NCI-H2029 (cell line): ENCODE measurements around the gene OMP.

Experiments
- DNase-seq: peaks from one replicate; lab custom pipeline; 2025; lab: John Stamatoyannopoulos, UW

OMP gene

GRCh38 chr11:77140231-77140851, 37.7 kb downstream of the OMP start:
- DNase-seq = no peak

GRCh38 chr11:77141034-77141433, 38.4 kb downstream of the OMP start:
- peak; percentile 95 for DNase-seq

DNA sequence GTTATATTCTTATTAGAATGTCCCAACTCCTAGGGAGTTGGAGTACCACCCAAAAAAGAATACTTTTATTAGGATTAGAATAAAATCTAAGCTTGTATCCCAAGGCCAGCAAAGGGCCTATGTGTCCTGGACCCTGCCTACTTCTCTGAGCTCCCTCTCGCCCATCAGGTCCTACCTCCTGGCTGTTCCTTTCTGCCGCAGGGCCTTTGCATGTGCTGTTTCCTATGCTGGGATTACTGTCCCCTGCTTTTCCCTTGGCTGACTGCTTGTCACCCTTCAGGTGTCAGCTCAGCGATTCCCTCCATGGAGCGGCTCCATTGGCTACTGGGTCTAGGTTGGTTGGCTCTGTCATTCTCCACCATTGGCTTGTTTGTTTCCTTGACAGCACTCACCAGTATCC, 38.8 kb downstream of the OMP start:
- no peak for DNase-seq

- DNase-seq = no peak
Measured at GRCh38 chr11:77142091-77142975, 39.7 kb downstream of the OMP start.

DNA sequence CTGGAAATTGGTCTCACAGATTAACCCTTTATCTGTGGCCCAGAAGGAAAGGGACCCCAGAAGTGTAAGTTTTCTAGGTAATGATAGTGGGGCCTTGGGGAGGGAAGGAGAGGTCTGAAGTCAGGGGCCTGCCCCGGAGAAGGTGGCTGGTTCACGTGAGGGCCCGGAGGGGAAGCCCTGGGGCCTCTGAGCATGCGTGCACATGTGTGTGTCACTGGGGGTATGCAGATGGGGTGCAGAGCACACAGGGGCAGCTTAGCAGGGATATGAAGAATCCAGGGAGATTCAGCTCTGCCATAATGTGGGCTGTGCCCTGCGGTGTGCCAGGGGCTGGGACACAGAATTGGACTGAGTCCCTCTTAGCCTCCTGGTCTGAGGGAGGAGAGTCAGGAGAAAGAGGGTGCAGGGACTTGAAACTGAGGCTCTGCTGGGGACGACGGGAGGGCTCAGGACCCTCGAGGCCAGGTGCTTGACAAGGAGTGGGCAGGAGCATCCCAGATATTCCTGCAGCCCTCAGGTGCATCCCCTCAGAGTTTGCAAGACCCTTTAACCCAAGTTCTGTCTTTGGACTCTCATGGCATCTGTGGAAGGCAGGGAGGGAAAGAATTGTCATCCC, 40.9 kb downstream of the OMP start:
- no peak for DNase-seq

DNA sequence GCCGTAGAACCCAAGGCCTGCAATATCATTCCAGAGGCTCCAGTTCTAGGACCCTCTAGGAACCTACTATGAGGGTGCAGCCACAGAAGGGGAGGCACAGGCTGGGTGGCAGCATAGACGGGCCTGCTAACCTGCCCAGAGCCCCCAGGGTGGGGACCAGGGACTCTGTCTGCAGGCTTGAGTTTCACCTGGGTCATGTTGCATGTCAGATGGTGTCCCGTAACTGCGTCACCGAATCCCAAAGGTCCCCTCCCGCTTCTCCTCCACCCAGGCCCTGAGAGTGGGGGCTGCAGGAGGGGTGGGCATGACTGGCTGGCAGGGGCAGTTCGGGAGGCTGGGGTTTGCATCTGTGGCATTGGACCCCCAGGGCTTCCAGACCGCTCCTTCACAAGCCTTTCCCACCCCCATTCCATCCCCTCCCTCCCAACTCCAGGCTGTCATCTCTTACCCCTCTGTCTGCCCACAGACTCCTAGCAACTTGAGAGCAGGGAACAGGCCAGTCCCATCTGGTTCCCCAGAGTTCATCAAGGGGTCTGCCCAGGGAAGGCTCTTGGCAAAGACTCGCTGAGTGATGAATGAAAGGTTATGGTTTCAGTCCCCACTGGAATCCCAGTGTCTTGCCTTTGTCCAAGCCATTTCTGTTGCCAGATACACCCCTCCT, 41.7 kb downstream of the OMP start:
- no peak for DNase-seq

GRCh38 chr11:77144857-77145428, 42.3 kb downstream of the OMP start:
- no peak for DNase-seq

DNA sequence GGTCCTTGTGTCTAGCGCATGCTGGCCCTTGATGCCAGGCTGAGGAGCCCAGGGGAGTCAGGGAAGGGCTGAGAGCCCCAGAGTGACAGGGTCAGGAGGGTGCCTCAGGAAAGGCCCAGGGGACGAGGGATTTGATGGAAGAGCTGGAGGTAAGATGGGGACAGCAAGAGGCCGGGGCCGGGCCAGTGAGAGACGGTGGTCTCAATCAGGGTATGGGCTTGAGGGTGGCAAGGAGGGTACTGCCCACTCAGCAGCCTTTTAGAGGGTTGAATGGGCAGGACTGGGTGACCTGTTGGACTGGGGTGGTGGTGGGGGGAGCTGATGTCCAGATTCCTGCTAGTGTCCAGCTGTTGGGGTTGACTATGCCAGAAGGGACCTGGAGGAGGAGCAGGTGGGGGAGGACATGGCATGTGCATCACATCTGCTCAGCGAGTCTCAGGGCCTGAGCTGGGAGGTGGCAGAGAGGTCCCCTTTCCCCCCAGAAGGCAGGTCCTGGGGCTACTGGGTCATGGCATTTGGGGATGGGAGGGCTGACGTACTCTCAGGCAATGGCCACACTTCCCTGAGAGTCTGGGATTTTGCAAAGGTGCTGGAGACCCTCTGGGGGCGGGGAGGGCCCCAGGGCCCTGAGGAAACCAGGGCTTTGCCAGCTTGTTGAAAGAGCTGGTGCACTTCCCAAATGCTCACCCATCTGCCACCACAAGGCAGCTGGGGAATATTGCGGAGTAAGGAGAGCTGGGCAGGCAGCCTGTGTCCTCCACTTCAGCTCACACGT, 43.8 kb downstream of the OMP start:
- no peak for DNase-seq

DNA sequence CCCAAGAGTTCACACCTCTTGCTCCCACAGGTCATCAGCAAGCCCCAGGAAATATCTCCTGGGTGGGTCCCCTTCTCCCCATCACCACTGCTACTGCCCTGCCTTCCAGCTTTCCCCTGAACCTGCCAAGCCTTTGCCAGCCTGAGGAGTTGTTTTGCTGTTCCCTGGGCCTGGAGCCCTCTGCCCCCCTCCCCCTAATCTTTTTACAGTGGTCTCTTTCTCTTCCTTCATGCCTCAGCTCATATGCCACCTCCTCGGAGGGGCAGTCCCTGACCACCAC, 44.3 kb downstream of the OMP start:
- no peak for DNase-seq

DNA sequence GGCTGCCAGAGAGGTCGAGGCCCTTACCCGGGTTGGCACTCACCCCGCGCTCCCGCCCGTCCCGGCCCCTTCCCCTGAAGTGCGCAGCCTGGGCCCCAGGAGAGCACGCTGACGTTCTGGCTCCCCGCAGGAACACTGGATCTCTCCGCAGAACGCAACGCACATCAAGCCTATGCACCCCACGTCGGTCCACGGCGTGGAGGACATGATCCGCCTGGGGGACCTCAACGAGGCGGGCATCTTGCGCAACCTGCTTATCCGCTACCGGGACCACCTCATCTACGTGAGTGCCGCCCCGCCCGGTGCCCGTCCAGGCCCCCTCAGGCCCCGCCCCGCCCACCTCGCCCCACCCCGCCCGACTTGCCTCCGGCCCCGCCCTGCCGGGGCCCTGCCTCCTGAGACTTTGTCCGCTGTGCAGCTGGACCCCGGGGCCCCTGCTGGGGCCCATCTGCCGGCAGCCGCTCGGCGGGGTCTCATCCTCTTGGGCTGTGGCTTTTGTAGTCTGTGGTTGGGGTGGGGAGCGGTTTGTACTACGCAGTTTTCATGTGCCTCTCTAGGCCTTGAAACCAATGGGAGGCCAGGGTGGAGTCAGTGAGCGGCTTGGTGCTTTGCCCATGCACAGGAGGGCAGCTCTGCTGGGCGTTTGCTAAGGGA, 45.2 kb downstream of the OMP start:
- DNase-seq = no peak

- DNase-seq = no peak
Measured at GRCh38 chr11:77148963-77149715, 46.5 kb downstream of the OMP start.

DNA sequence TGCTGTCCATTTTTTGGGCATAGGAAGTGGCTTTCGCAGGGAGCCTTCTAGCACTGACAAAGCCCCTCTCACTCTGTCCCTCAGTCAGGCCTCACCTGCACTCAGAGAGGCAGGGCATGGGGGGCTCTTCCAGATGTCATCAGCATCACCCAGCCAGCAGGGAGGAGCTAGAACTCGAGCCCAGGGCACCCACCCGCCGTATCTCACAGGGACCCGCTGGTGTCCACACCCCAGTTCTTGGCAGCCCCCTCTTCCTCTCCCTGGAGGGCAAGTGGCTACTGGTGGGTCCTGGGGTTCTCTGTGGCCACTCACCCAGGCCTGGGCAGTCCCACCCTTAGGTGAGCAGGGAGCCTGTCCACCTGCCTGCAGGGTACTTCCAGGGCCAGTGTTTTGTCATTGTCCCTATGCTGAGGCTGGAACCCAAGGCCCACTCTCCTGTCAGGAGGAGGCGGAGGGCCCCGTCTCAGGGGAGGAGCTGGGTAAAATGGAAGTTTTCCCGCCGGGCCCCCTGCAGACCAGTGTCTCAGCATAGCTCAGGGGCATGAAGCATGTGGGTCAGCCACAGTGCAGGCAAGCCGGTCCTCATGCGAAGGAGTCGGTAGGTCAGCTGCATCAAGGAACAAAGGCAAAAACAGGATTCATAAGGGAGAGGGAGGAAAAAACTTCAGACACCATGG, 47.2 kb downstream of the OMP start:
- no peak for DNase-seq

DNA sequence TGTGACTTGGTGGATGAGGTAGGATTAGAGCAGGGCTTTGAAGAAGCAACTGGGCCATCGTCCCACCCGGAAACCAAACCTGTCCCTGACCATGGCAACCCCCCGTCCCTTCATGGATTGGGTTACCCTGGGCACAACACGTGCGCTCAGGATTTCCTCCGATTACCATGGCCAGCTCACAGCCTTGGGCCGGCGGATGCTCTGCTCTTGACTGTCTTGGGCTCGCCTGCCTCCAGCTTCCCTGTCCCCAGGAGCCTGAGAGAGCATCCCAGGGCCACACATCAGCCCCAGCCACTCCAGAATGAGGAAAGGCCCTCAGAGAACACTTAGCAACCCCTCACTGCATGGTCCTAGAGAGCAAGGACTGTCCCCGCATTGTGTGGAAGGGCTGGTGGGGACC, 48.2 kb downstream of the OMP start:
- DNase-seq = no peak

DNA sequence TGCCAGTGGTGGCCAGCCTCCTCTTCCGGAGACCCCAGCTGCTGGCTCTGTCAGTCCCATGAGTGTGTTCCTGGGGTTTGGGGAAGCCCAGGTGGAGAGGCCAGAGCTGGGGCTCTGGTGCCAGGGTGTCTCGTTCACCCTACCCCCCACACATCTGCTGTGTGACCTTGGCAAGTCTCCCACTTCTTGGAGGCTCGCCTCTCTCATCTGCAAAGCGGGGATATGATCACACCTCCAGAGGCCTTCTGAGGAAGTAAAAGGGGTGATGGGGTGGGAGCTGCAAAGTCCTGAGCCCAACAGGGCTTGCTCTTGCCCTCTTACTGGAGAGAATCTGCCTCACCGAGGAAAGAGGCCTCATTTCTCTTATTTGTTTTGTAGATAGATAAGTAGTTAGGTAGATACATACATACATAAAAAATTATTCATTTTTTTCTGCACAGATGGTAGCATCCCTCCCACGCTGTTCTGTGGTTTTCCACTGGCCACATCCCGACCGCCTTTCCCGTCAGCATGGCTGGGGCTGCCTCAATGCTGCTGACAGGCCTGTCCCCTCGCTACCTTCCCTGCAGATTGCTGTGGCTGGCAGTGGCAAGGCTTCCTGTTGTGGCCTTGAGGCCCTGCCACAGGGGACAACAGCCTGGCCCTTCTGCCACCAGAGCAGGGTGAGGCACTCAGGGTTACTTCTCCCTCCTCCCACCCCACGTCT, 49.3 kb downstream of the OMP start:
- no peak for DNase-seq

DNA sequence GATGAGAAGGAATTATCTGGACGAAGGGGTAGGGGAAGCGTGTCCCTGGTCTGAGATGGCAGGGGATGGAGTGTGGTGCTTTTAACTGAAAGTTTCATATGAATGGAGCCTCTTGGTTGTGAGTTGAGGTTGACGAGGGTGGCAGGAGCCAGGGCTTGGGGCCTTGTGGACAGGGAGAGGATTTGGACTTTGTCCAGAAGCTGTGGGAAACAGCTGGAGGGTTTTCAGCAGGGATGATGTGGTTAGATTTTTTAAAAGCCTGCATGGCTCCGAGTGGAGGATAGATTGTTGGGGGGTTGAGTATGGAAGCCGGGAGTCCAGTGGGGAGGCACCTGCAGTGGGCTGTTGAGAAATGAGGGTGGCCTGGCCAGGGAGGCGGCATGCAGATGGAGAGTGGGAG, 50.2 kb downstream of the OMP start:
- no peak for DNase-seq
